Heart left ventricle (tissue), 13 donors: ENCODE measurements around the gene GLTPD2.

Experiments
- CTCF ChIP-seq, 12 donors: fragments of 200-600 bp; sonication (generic) in 4 of 12; IDR thresholded peaks; one replicate each; pipeline versions ENCODE4 v1.5.0 to v1.8.0; 2018 to 2022; ENCODE audit warnings: antibody characterized with exemption in 12 of 12, mild to moderate bottlenecking in 5 of 12
- POLR2A ChIP-seq, 2 donors: fragments of 450-650 bp; IDR thresholded peaks; one replicate each; pipeline ENCODE4 v1.6.1; 2017; ENCODE audit warnings: antibody characterized with exemption in 2 of 2, mild to moderate bottlenecking in 2 of 2, moderate library complexity in 2 of 2
- donor health status: ischemic (EF 13 %, LVEDD 7.1; RV severe dilation, severe dysfunction).
- donor health status: DM: no; HTN: yes; CAD: no.
- donor health status: DM: no; HTN: no; CAD: no.
- donor health status: ischemic (EF 25% LVEDD 6.9; RV normal size, moderate dysfunction).
- donor health status: ischemic (EF 25% LVEDD 5.7; RV mildly dilated, moderate dysfunction).
- donor health status: ischemic (EF 35%, LVEDD 5.7; RV mildly dilated, moderate dysfunction).
- donor health status: nonischemic (EF 11% LVEDD 7.7; RV severe dilation, severe dysfunction).
- donor health status: DM: yes; HTN: yes; CAD: no.
- donor health status: PGD.
- donor health status: ischemic (EF 29% LVEDD 5.4; RV normal size, mild dysfunction).
- donor health status: nonischemic (EF 23%, LVEDD 6.1; RV moderate dilation, normal function).

GRCh38 chr17:4780325-4780955 is 8.3 kb upstream of the GLTPD2 start:
- TF ChIP-seq CTCF (IDR thresholded peaks at IDR 0.05) (no peak), POLR2A (IDR thresholded peaks at IDR 0.05) (no peak)
